OCI-LY7 (cell line): ENCODE results near the gene PAMR1. TPM values are rescaled to one million over a fixed set of nuclear protein-coding genes. Genes with fewer than 3 reads are reported as not detected.

Experiments used
- BruUV-seq: library from RNA; stranded (reverse); fragments of 400-500 nt; replicated peaks from 2 replicates; lab custom pipeline; 2021; lab: Mats Ljungman, UMichigan
- CTCF ChIA-PET: fragments of 300-600 bp; sonication (Branson Sonifier 250); formaldehyde crosslinking; loops from one replicate; lab custom pipeline; 2022; ENCODE audit warnings: antibody characterized with exemption; ENCODE audit not compliant: unreplicated experiment; lab: Charles Lee
- POLR2A ChIA-PET: fragments of 300-600 bp; sonication (Branson Sonifier 250); formaldehyde crosslinking; loops from one replicate; lab custom pipeline; 2022; ENCODE audit warnings: antibody characterized with exemption; lab: Charles Lee
- DNase-seq: peaks from one replicate; pipeline ENCODE4 v3.0.0-alpha.2; 2015; ENCODE audit warnings: low spot score
- H2AFZ ChIP-seq: fragments of 200-600 bp; sonication (generic), shearing (Covaris generic); 2 replicates; pipeline ENCODE4 v1.6.1; 2014; ENCODE audit warnings: mild to moderate bottlenecking, antibody characterized with exemption, low read length, moderate library complexity
- H3K27ac ChIP-seq: fragments of 200-600 bp; sonication (generic); 2 replicates; pipeline ENCODE4 v1.5.1; 2014; ENCODE audit warnings: mixed run types, low read depth, mild to moderate bottlenecking, moderate library complexity, low read length, inconsistent platforms; ENCODE audit not compliant: poor library complexity, severe bottlenecking
- H3K36me3 ChIP-seq: fragments of 200-600 bp; sonication (generic); 2 replicates; pipeline ENCODE4 v1.6.1; 2014; ENCODE audit warnings: mild to moderate bottlenecking, antibody characterized with exemption, low read length, moderate library complexity, mixed read lengths; ENCODE audit not compliant: insufficient read depth
- H3K4me1 ChIP-seq: fragments of 200-600 bp; sonication (generic); 2 replicates; pipeline ENCODE4 v1.5.1; 2014; ENCODE audit warnings: mild to moderate bottlenecking, low read length; ENCODE audit not compliant: insufficient read depth, poor library complexity, severe bottlenecking
- H3K4me2 ChIP-seq: fragments of 200-600 bp; sonication (generic); 2 replicates; pipeline ENCODE4 v1.6.1; 2014; ENCODE audit warnings: mild to moderate bottlenecking, low read length
- H3K4me3 ChIP-seq: fragments of 200-600 bp; sonication (generic); 2 replicates; pipeline ENCODE4 v1.5.1; 2014; ENCODE audit warnings: mild to moderate bottlenecking, low read depth, low read length; ENCODE audit not compliant: poor library complexity, severe bottlenecking
- H3K79me2 ChIP-seq: fragments of 200-600 bp; sonication (generic); 2 replicates; pipeline ENCODE4 v1.6.1; 2016; ENCODE audit warnings: low read depth, mild to moderate bottlenecking, low read length, moderate library complexity, mixed read lengths; ENCODE audit not compliant: insufficient read depth
- H3K9me2 ChIP-seq: fragments of 200-600 bp; sonication (generic); 2 replicates; pipeline ENCODE4 v1.6.1; 2016; ENCODE audit warnings: mild to moderate bottlenecking, low read length, mixed read lengths; ENCODE audit not compliant: insufficient read depth
- H3K9me3 ChIP-seq: fragments of 200-600 bp; sonication (generic); 2 replicates; pipeline ENCODE4 v1.6.1; 2014; ENCODE audit warnings: mild to moderate bottlenecking, mixed run types, low read length, mixed read lengths
- H4K20me1 ChIP-seq: fragments of 200-600 bp; sonication (generic); 2 replicates; pipeline ENCODE4 v1.6.1; 2014; ENCODE audit warnings: mild to moderate bottlenecking, antibody characterized with exemption, low read length, moderate library complexity, mixed read lengths; ENCODE audit not compliant: insufficient read depth
- EZH2phosphoT487 ChIP-seq: fragments of 200-600 bp; sonication (generic); IDR thresholded peaks from 2 replicates; pipeline ENCODE4 v1.6.1; 2018; ENCODE audit warnings: low read depth, borderline replicate concordance, mild to moderate bottlenecking, mixed run types, antibody characterized with exemption, low read length, moderate library complexity, mixed read lengths
- intact Hi-C: fragments of 100-400 bp; cut with micrococcal nuclease; formaldehyde crosslinking; loops from one replicate; pipeline ENCODE4 v1.10.0; 2022; ENCODE audit not compliant: unreplicated experiment
- total RNA-seq, 2 experiments: library from RNA; depleted of rRNA in 1 of 2; stranded (reverse); fragments of >200 nt in 1 of 2; shearing (Covaris generic) in 1 of 2; gene quantifications; 2 replicates each; pipeline ENCODE4 v1.2.3, GENCODE V29; 2014 to 2022
- TF ChIP-seq, protein P1 (sequence below): fragments of 200-600 bp; sonication (generic); conservative IDR thresholded peaks from 2 replicates; pipeline ENCODE4 v1.5.1; 2014; ENCODE audit warnings: mild to moderate bottlenecking, antibody characterized with exemption, low read length, moderate library complexity, mixed read lengths

Gene PAMR1
- total RNA-seq, 2 experiments from 2014 or later: not detected

DNA sequence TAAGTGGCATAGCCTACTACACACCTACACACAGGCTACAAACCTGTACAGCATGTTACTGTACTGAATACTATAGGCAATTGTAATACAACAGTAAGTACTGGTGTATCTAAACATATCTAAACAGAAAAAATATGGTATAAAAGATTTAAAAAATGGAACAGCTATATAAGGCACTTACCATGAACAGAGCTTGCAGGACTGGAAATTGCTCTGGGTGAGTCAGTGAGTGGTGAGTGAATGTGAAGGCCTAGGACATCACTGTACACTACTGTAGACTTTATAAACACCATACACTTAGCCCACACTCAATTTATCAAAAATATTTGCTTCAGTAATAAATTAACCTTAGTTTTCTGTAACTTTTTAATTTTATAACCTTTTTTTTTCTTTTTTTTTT is 24.7 kb downstream of the PAMR1 start:
- no peaks in the 10 kb centered on the region for H3K9me2 ChIP-seq
- H3K9me3 ChIP-seq: no peaks in the 10 kb centered on the region
- no peaks in the 10 kb centered on the region for H3K36me3 ChIP-seq
- CTCF ChIA-PET: no interaction called here
- H3K27ac ChIP-seq: no peak overlapping the region
- H3K4me3 ChIP-seq: no peak overlapping the region
- DNase-seq: no peak
- H2AFZ ChIP-seq: no peak overlapping the region
- POLR2A ChIA-PET: no interaction called here
- no peaks in the 10 kb centered on the region for H3K79me2 ChIP-seq
- H3K4me2 ChIP-seq: no peak overlapping the region
- BruUV-seq: no TSS peak
- no peak for TF ChIP-seq EZH2phosphoT487
- TF ChIP-seq, protein P1, sequence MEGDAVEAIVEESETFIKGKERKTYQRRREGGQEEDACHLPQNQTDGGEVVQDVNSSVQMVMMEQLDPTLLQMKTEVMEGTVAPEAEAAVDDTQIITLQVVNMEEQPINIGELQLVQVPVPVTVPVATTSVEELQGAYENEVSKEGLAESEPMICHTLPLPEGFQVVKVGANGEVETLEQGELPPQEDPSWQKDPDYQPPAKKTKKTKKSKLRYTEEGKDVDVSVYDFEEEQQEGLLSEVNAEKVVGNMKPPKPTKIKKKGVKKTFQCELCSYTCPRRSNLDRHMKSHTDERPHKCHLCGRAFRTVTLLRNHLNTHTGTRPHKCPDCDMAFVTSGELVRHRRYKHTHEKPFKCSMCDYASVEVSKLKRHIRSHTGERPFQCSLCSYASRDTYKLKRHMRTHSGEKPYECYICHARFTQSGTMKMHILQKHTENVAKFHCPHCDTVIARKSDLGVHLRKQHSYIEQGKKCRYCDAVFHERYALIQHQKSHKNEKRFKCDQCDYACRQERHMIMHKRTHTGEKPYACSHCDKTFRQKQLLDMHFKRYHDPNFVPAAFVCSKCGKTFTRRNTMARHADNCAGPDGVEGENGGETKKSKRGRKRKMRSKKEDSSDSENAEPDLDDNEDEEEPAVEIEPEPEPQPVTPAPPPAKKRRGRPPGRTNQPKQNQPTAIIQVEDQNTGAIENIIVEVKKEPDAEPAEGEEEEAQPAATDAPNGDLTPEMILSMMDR: no peak
- no peaks in the 10 kb centered on the region for H3K4me1 ChIP-seq
- intact Hi-C loops: no loop called here
- no peaks in the 10 kb centered on the region for H4K20me1 ChIP-seq

DNA sequence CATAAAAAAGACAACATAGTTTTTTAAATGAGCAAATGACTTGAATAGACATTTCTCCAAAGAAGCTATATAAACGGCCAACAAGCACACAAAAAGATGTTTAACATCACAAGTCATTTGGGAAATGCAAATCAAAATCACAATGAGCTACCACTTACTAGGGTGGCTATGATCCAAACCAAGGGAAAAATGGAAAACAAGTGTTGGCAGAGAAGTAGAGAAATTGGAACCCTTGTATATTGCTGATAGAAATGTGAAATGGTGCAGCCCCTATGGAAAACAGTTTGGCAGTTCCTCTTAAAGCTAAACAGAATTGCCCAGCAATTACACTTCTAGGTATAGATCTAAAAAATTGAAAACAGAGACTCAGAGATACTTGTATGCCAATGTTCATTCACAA is 29.0 kb downstream of the PAMR1 start:
- H3K36me3 ChIP-seq: no peaks in the 10 kb centered on the region
- no peaks in the 10 kb centered on the region for H3K9me3 ChIP-seq
- DNase-seq: no peak
- H3K79me2 ChIP-seq: no peaks in the 10 kb centered on the region
- intact Hi-C loops: no loop called here
- no peaks in the 10 kb centered on the region for H4K20me1 ChIP-seq
- no peak overlapping the region for H3K4me3 ChIP-seq
- no TSS peak for BruUV-seq
- CTCF ChIA-PET: no interaction called here
- no peak overlapping the region for H3K27ac ChIP-seq
- POLR2A ChIA-PET: no interaction called here
- H3K4me2 ChIP-seq: no peak overlapping the region
- no peak overlapping the region for H2AFZ ChIP-seq
- H3K9me2 ChIP-seq: no peaks in the 10 kb centered on the region
- TF ChIP-seq, protein P1: no peak
- H3K4me1 ChIP-seq: no peaks in the 10 kb centered on the region

GRCh38 chr11:35494957-35495490 is 30.4 kb downstream of the PAMR1 start:
- H3K79me2 ChIP-seq: no peaks in the 10 kb centered on the region
- no peaks in the 10 kb centered on the region for H4K20me1 ChIP-seq
- no peak overlapping the region for H2AFZ ChIP-seq
- DNase-seq: no peak
- H3K36me3 ChIP-seq: no peaks in the 10 kb centered on the region
- no peak overlapping the region for H3K4me3 ChIP-seq
- H3K9me3 ChIP-seq: no peaks in the 10 kb centered on the region
- no peak overlapping the region for H3K27ac ChIP-seq
- BruUV-seq: no TSS peak
- no peak overlapping the region for H3K4me2 ChIP-seq
- TF ChIP-seq, protein P1: no peak
- TF ChIP-seq EZH2phosphoT487: no peak
- H3K4me1 ChIP-seq: no peaks in the 10 kb centered on the region
- intact Hi-C loops: no loop called here
- ChIA-PET CTCF (no interaction called here), POLR2A (no interaction called here)
- no peaks in the 10 kb centered on the region for H3K9me2 ChIP-seq
